ENCODE results near the gene NAPA.
A peak's percentile ranks its signal among the peaks of the same experiment; 100 is the strongest.

The NAPA gene

DNA sequence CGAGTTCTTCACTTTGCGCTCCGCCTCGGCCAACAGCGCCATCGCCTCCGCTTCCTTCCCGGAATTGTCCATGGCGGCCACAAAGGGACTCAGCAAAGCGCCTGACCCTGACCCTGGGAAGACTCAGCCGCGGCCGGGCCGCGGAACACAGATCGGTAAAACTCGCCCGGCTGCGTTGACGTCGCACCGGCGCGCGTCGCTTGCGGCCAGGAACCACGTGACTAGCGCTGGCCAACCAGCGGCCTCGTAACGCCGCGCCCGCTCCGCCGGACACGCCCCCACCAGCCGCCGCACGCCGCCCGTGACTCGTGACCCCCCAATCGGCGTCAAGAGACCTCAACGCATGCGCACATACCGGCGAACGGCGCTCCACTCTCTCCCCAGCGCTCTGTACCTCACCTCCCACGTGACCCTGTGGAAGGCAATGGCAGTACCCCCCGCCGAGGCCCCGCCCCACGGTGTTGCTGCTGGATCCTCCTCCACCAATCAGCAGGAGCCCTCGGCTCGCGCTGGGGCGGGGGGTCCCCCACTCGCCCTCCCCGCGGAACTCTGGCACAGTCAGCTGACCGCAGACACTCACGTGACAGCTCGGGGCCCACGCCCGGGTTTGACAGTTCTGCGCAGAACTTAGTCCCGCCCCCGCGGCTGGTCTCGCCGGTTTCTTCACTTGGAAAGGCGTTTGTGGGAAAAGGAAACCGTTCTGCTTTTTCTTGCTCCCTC lies at the start of gene NAPA:
Gene NAPA (minus strand): TSS at position 195 of the 720 bp plus-strand sequence. CDS start 123 bp downstream, at position 72.
- DNase-seq, result peak; percentile 100

- no peak for DNase-seq
These were observed 49.2 kb upstream of the NAPA start for GRCh38 chr19:47564081-47564480.

DNA sequence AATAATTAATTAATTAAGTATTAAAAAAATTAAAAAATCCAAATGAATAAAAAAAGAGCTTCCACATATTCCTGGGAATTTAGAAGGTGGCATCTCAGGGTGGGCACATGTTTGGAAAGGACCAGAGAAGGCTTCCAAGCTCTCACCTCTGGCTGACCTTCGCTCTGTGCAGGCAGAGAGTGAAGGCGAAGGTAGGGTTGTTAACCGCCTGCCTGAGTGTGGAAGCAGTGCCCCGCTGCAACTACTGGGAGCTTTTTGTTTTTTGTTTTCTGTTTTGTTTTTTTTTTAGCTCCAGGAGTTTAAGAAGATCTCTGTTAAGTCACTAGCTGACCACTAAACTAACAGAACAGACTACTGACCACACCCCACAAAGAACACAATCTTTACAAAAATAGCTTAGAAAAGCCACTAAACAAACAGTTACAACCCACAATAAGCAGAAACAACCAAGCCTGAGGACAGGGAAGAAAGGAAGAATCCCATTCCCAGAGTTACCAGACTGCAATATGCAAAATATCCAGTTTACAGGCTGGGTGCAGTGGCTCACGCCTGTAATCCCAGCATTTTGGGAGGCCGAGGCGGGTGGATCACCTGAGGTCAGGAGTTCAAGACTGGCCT lies 46.7 kb upstream of the NAPA start:
- no peak for DNase-seq

GRCh38 chr19:47560999-47561398 lies 46.1 kb upstream of the NAPA start:
- DNase-seq, result no peak

GRCh38 chr19:47550129-47550528 lies 35.3 kb upstream of the NAPA start:
- no peak for DNase-seq

- no peak for DNase-seq
These were observed 34.5 kb upstream of the NAPA start for GRCh38 chr19:47549261-47549862.

DNA sequence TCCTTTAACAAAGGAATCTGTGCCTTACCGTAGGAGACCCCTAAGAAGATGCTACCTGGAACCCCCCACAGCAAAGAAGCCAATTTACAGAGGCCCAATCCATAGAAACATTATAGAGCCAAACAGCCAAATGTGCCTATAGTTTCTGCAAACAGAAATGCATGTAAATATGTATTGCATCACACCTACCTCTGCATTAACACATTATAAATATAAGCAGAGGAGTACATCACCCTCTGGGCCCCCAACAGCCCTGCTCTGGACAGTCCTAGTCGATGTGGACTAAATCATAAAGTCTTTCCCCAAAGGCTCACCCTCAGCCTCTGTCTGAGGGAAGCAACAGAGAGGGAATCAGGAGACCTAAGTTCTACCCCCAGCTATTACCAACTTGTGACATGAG lies 32.3 kb upstream of the NAPA start:
- no peak for DNase-seq

- no peak for DNase-seq
These were observed 30.4 kb upstream of the NAPA start for GRCh38 chr19:47545061-47545948.

GRCh38 chr19:47544476-47544875 lies 29.6 kb upstream of the NAPA start:
- DNase-seq, result no peak

DNA sequence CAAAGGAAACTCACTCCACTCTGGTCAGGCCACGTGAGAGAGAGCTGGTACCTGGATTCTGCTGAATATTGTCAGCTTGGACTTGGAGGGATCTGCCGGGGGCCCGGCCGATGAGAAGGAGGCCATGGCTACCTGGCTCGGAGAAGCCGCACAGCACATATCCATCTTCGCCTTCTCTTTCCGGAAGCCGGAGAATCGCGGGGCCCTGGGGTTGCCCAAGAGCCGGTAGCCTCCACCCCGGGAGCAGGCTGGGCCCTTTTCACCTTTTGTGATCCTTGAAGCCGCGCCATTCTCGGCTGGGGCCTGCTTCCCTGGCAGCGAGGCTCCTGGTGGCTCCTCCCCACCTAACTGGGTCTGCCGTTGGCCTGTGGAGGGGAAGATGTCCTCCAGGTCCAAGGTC lies 29.2 kb upstream of the NAPA start:
- no peak for DNase-seq

- DNase-seq, result no peak
These were observed 27.2 kb upstream of the NAPA start for GRCh38 chr19:47542030-47542475.

- DNase-seq, result no peak
These were observed 26.7 kb upstream of the NAPA start for GRCh38 chr19:47541518-47541917.

- DNase-seq, result no peak
These were observed 25.9 kb upstream of the NAPA start for GRCh38 chr19:47540748-47541147.

- no peak for DNase-seq
These were observed 25.0 kb upstream of the NAPA start for GRCh38 chr19:47539747-47540311.

DNA sequence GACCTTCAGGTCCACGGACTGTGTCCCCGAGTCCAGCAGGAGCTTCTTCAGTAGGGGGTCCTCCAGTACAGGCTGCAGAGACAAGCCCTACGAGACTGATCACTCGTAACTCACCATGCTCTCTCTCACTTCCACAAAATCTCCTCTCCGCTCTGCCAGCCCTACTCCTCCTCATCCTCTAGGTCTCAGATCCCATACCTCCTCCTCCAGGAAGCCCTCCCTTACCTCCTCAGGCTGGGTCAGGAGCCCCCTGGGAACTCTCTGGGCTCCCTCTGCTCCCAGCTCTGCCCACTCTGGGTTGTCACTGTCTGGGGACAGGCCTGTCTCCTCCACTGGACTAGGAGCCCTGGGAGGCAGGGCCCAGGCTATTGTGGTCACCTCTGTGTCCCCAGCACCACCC lies 23.9 kb upstream of the NAPA start:
- DNase-seq, result no peak

- no peak for DNase-seq
These were observed 22.6 kb upstream of the NAPA start for GRCh38 chr19:47537493-47537892.

GRCh38 chr19:47534628-47535027 lies 19.8 kb upstream of the NAPA start:
- DNase-seq, result no peak

DNA sequence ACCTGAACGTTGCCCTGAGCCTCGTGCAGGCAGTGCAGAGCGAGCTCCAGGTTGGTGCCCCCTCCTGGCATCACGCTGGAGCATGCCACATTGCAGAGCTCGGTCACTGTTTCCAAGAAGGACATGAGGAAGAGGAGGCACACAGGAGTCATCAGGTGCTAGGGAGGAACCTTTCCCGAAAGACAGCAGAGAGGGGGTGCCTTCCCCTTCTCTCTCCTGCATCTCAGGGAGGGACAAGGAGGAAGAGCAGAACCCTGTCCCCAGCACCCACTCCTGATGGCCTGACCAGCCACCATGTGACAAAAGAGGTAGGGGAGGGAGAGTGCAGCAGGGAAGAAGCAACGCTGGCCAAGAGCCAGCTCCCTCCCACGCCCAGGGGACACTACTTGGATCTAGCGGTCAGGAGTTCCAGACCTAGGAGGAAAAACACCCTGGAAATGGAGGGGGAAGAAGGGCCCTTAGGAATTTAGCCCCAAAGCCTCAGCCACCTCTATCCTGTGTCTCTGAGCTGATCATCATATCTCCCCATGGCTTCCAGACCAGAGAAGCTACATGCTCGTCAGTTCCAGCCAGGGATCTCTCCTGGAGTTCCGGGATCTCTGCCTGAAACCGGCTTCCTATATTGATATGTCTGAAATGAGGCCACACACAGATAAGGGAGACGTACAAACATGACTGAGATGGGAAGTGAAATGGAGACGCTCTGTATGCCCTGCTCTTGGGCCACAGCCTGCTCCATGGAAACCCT lies 17.0 kb upstream of the NAPA start:
- no peak for DNase-seq

DNA sequence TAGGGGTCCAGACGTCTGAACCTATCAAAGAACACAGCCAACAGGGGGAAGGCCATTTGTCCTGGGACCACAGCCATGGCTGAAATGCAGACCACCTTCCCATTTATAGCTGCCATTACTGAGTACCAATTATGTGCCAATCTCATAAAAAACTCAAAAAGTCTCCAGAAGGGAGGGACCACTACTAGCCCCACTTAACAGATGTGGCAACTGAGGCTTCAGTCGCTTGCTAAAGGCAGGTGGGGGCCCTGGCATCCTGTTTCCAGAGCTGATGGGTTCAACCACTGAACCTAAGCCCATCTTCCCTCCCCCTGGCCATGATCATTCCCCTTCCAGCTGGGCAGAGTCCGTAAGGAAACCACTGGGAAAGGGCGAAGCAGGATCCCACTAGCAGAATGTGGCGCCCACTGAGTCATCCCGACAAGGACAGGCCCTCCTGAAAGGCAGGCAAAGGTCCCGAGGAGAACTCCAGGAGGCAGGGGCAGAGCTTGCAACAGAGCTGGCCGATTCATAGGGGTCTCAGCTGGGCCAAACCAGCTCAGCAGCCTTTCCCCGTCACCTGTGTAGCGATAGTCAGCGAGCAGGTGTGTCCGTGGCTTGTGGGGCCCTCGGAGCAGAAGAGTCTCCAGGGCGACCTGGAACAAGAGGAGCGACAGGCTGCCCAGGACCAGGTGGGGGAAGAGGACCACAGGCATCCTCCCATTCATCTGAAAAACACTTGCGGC lies 14.3 kb upstream of the NAPA start:
- DNase-seq, result no peak

GRCh38 chr19:47526798-47527197 lies 11.9 kb upstream of the NAPA start:
- no peak for DNase-seq

DNA sequence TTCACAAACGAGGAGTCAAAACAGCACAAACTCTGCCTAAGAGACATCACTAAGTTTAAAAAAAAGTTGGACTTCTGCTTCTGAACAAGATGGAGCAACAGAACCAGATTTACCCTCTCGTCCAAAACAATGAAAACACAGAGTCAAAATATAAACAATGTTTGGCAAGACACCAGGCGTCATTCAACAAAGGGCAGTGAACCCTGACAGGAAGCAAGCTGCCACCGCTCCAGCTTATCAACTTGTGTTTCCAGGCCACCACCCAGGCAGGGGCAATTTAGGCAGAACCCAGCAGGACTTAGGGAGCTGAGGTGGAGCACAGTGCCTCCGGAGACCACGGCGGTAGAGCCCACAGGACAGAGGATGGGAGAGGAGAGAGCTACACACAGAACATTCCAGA lies 8.6 kb upstream of the NAPA start:
- DNase-seq, result no peak

Data from stimulated activated CD4-positive, alpha-beta T cell treated with anti-CD3 and anti-CD28 coated beads, Interleukin-1b, Interleukin-23, amount 100 ng/mL, for 48 hours (primary cell).